Fibroblast of skin of right quadriceps (primary cell): Measurements from ENCODE around the gene NUP214.
"Not testable (repeated sequence)": the region's sequence is repeated elsewhere in the genome, so short reads cannot be mapped to it uniquely, and the experiment has no call there.

Experiments
- DNase-seq: peaks from one replicate; pipeline ENCODE4 v3.0.0-alpha.2; 2013

NUP214 gene

DNA sequence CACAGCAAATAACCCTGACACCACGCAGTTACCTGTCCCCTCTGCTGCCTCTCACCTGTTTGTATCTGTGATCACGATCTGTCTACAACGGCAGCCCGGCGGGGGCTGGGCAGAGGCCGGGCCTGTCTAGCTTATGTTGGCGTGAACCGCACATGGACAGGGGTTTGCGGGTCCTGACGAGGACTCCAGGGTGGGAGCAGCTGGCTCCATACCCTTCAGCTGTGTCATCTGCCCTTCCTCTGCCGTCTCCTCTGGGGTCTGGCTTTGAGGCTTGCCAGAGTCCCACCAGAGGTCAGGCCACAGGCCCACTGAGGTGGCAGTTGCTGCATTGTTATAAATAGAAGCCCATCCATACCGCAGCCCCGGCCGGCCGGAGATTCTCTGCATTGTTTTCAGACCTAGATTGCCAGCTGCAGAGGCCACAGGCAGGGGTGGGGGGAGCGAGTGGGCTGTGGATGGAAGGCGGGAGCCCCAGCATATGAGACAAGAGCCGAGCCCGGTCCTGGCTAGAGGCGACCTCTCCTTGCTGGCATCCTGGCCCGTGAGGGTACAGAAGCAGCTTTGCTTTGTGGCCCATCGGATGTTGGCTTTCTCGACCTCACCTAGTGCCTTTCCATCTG, 113.1 kb downstream of the NUP214 start:
- peak; percentile 30 for DNase-seq

DNA sequence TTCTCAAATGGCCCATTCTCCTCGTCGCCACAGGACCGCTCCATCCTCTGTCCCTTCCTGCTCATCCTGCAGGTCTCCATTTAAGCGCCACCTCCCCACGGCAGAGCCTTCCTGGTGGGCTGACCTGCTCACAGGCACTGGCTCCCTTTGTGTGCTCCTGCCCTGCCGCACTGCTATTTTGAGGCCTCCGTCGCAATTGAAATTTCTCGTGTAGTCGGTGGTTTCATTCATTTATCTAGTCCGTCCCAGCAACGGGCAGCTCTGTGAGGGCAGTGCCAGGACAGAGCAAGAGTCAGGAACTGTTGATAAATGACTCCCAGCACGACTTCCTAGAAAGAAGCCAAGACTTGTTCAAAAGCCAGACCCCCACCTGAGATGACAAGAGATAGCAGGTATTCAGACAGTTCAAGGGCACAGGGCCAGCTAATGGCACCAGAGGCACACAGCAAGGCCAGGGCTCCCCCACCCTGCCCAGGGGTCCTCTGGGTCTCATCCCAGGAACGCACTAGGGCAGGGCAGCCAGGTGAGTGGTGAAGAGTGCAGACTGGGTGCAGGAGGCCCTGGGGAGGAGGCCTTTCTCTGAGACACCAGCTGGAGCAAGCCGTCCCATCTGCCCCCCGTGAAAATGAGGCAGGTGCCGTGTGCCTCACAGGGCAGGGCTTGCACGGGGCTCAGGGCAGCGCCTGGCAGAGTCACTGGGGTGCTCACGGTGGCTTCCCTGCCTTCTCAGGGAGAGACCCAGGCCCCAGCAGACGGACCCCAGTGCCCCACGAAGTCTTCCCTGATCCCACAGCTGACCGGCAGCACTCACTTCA, 114.0 kb downstream of the NUP214 start:
- no peak for DNase-seq

DNA sequence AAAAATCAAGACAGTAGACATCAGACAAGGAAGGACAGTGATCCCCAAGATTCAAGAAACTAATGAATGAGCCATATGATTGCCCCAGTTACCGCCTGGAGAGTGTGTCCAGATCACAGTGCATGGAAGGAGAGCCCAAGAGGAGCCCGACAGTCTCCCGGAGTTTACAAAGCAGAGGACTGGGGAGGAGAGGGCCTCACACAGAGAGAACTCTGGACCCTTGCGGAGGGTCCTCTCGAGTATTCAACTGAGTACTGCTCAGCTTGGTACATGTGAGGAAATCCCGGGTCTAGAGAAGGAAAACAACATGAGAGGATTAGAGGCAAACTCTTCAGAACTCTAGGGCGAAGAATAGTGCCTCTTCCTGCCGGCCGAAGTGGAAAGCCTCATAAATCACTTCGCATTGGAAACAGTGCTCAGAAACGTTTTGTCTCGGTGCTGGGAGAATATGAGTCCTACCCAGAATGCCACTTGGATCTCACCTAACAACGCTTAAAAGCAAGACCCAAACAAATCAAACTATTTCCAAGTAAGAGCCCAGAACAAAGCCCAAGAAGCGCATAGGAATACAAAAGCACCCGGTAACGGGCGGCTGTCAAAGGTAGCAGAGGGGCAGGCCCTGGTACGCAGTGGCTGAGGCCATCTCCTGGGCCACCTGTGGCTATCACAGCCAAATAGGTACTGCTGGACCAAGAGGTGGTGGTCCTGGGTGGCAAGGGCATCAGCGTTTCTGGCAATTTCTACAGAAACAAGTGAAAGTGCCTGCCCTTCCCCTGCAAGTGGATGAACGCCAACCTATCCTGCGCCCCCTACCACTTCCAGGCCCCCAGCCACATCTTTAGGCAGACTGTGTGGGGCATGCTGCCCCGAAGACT, 114.9 kb downstream of the NUP214 start:
- no peak for DNase-seq

DNA sequence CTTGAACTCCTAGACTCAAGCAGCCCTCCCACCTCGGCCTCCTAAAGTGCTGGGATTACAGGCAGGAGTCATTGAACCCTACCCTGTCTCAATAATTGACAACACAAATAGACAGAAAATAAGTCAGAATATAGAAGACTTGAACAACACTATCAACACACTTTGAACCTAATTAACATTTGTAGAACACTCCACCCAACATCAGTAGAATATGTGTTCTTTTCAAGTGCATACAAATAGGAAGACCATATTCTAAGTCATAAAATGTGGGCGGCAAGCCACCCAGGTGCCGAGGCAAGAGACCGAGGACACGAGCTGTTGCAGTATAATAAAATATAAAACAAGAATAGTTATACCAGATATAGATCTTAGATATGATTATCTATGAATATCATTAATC, 118.9 kb downstream of the NUP214 start:
- not testable (repeated sequence) for DNase-seq

DNA sequence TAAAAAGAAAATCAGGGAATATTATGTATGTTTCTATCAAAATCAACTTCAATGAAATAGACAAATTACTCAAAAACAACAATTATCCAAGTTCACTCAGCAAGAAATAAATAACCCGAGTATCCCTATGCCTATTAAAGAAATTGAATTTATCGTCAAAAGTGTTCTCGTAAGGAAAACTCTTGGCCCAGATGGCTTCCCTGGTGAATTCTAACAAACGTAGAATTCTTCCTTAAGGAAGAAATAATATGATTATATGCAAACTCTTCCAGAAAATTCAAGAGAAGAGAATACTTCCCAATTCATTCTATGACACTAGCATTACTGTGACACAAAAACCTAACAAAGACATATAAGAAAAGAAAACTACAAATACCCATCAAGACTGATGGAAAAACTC, 121.2 kb downstream of the NUP214 start:
- DNase-seq, result no peak

DNA sequence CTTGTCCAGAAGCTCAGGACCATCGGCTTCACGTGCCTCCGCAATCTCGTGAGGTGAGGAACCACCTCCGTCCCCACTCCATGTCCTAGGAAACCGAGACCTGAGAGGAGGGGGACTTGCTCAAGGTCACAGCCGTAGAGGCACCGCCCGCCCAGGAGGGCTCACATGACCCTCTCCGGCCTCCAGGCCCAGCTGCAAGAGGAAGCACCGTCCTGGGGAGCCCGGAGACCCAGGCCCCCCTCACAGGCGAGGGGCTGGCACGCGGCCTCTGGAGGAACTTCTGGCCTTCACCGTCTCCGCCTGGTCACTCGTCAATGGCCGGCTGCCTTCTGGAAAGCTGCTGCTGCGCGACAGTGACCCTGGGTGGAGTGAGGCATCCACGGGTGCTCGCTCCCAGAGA, 126.7 kb downstream of the NUP214 start:
- DNase-seq, result no peak

DNA sequence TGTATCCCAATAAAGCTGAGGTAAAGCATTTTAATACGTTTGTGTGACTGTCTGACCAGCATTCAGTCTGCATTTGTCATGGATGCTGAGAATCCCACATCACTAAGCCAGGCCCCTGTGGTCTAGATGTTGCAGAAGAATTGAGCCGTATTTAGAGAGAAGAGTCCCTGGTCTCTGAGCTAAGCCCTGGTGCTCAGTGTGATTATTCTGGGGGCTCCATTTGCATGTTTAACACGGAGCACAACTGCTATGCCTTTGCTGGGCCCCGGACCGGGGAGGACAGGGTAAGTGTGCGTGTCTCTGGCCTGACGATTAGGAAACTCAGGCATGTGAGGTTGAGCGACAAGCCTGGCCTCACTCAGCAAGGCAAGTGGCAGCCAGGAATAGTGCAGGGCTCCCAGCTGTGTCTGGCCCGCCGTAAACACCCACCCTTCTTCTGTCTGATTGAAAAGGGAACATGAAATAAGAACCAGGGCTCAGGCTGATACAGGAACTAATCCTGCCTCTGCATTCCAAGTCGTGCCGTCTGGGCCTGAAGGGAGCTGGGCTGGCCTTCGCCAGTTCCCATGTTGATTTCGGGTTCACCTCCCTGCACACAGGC, 128.6 kb downstream of the NUP214 start:
- DNase-seq, result peak; percentile 64

DNA sequence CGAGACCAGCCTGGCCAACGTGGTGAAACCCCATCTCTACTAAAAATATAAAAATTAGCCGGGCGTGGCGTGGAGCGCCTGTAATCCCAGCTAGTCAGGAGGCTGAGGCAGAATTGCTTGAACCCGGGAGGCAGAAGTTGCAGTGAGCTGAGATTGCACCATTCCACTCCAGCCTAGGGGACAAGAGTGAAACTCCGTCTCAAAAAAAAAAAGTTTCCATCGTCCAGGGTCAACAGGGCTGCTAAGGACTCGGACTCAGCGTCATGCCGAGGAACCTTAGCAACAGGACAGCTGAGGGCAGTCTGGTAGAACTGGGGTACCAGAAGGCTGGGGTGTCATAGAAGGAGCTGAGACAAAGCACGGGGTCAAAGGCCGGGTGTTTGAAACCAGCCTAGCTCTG, 129.2 kb downstream of the NUP214 start:
- no peak for DNase-seq

DNA sequence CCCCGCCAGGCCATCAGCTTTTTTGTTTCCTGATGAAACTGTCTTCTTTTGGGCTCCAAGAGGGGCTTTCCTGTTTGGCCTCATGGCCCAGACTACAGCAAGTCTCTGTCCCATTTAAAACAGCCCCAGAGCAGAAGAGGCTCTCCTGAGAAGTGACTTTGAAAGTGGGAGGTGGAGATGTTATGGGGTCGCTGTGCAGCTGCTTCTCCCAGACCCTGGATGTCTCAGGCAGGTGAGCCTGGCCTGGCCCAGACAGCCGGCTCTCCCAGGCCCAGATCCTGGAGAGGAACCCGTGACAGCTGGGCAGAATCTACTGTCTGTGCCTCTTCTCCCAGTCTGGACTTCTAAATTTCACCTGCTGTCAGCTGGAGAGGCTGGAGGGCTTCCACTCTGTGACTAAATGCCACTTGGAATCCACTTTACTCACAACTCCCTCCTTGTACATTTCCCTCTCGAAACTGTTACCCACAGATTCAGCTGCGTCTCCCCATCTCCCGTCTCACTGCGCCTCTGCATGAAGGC, 130.4 kb downstream of the NUP214 start:
- DNase-seq, result no peak

DNA sequence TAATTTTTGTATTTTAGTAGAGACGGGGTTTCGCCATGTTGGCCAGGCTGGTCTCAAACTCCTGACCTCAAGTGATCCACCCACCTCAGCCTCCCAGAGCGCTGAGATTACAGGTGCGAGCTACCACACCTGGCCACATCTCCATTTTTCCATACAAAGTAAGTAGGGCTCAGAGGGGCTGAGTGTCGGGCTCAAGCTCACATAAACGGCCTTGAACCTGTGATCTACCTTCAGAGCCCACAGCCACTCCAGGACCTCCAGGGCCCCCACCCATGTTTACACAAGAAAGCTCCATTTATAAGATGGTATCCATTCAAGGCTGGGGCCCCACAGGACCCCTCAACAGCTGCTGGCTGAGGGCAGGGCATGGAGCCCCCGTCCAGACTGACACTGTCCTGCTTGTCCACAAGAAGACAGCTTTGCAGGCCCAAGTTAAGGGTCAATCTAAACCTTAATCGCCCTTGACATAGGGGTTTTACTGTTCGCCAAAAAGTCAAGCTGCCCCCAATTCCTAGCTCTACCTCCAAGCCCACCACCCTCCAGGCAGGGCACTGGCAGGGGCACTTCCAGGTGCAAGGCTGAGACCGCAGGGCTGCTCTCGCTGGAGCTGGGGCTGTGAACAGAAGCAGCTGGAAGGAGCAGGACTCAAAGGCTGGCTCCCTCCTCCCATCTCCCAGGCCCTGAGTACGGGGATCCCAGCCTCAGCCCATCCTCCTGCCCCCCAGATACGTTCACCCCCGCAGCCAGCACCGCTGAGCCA, 132.1 kb downstream of the NUP214 start:
- DNase-seq, result no peak

DNA sequence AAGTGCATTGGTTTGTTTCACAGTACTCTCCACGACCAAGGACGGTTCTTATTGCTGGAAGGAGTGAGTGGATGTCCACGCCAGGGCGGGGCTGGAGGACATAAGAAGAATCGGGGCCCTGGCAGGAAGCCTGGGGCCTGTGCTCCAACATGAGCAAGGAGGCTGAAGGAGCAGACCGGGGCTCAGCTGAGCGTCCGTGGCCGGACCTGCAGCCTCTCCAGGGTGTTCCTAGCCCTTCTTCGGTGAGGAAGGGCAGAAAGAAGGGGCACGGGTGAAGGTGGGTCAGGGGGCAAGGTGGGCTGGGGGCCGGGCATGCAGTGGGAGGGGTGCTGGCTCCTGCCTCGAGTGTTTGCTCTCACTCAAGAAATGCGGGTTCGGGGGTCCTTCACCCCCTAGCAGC, 132.8 kb downstream of the NUP214 start:
- no peak for DNase-seq

DNA sequence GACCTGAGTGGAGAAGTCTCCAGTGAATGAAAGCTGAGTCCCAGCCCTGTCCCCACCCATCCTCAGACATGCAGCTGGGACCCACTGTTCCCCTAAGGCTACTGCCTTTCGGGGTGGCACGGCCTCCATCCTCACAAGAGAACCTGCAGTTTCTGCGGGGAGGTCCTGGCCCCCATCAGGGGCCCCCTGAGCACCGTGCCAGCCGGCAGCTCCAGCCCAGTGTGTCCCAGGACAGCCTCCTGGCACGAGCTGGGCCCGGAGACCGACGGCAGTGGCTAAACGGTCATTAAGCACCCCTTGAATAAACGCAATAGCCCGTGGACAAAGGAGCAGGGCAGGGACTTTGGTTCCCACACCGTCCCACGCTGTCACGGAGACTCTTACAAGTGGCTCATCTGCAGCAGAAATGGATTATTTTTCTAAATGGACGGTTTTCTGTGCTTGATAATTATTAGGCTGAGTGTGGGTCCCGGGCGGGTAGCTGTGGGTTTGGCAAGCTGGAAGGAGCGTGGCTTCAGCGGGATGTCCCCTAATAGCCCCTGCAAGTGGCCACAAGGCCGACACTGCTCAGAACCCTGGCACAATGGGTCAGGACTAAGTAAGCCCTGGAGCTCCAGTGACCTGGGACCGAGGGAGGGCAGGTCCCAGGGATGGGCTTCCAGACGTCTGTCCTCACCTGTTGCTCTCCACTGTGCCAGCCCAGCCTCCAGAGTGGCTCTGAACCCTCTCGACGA, 133.5 kb downstream of the NUP214 start:
- no peak for DNase-seq

DNA sequence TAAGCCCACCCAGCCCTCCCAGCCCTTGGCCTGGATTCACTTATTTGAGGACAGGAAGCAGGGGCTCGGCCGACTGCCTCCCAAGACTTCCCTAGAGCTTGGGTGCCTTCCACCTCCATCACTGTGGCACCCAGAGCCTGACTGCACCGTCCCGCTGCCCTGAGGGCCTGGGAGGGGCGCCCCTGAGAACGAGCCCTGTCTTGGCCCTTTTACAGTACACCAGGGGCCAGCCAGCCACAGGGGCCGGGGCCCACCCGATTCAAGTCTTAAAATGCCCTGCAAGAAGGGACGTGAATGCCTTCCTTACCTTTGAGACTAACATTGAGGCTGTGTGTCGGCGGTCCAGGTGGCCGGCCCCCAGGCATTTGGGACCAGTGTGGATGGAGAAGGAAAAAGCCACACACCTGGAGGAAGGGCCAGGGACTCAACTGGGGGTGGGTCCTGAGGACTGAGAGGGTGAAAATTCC, 134.1 kb downstream of the NUP214 start:
- no peak for DNase-seq

DNA sequence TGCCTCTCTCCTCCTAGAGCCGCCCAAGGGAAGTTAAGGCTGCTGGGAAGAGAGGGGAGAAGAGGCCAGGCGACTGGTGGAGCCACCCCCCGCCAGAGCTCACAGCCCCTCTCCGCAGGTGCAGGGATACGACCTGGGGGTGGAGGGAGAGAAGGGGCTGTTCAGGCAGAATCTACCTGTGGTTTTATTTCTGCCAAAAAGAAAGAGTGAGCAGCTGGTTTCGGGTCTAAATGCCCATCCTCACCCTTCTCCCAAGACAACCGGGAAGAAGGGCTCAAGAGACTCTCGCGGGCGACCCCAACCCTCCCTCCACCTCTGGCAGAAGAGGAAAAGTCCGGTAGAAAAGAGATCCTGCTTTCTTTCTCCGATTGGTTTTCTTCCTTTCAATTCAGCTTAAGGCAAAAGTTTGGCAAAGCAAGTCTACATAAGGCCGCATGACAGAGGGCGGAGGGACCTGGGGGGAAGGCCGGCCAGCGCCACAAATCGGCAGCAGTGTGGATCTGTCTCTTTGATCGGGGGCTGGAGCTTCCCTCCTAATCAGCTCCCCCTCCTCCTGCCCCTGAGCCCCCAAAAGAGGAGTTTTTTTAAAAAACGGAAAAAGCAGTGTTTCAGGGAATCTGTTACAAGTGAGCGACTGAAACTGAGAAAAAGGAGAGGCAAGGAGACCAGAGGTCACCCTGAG, 134.7 kb downstream of the NUP214 start:
- no peak for DNase-seq

DNA sequence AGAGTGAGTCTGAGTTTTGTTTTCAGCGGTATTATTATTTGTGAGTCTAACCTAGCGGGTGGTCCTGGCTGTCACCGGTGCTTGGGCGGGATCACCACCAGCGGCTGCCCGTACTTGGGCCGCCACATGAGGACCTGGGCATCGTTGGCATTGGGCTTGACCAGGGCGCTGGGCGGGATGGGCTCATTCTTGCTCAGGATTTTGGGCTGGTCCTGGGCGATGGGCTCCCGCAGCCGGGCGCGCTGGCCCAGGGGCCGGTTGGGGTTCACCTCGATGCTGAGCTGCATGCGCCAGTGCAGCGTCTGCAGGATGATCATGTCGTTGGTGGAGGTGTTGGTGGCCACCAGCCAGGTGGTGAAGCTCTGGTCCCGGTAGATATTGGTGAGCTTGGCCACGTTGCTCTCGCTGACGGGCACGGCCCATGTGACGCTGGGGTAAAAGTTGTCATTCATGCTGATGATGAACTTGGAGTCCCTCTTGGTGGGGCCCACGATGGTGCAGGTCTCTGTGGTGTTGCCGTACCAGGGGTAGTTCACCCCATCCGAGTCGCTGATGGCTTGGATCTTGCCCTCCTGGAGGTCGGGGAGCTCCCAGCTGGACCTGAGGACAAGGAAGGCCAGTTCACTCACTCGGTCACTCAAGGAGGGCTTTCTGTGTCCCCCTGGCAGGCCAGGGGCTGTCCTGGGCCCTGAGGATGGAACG, 135.5 kb downstream of the NUP214 start:
- DNase-seq, result no peak

DNA sequence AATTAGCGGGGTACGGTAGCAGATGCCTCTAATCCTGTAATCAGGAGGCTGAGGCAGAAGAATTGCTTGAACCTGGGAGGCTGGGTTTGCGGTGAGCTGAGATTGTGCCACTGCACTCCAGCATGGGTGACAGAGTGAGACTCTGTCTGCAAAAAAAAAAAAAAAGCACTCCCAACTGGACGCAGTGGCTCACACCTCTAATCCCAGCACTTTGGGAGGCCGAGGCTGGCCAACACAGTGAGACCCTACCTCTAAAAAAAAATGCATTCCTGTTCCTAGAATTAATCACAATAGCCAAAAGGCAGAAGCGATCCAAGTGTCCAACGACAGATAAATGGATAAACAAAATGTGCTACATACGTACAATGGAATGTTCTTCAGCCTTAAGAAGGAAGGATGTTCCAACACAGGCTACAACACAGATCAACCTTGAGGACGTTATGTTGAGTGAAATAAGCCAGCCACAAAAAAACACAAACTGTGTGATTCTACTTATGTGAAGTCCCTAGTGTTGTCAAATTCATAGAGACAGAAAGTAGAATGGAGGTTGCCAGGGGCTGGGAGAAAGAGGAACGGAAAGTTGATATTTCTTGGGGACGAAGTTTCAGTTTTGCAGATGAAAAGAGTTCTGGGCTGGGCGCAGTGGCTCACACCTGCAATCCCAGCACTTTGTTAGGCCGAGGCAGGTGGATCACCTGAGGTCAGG, 137.1 kb downstream of the NUP214 start:
- no peak for DNase-seq

DNA sequence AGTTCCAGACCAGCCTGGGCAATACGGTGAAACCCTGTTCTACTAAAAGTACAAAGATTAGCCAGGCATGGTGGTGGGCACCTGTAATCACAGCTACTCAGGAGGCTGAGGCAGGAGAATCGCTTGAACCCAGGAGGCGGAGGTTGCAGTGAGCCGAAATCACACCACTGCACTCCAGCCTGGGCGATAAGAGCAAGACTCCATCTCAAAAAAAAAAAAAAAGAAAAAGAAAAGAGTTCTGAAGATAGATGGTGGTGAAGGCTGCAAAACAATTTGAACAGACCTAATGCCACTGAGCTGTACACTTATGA, 137.6 kb downstream of the NUP214 start:
- not testable (repeated sequence) for DNase-seq

DNA sequence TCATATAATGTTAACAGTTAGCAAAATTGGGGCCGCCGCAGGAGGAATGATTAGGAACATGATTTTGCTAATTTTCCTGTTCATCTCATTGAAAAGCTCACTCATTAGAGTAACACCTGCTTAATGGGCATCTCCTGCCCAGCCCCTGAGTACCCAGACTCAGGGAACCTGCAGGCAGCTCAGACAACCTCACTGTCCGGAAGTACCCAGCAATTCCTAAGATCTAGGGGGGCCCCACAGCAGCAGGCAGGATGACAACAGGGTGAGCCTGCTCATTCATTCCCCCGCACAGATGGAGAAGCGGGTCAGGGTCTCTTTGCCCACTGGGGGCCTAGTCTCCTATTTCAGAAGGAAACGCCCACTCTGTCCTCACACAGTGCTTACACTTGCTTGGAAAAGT, 138.3 kb downstream of the NUP214 start:
- no peak for DNase-seq

DNA sequence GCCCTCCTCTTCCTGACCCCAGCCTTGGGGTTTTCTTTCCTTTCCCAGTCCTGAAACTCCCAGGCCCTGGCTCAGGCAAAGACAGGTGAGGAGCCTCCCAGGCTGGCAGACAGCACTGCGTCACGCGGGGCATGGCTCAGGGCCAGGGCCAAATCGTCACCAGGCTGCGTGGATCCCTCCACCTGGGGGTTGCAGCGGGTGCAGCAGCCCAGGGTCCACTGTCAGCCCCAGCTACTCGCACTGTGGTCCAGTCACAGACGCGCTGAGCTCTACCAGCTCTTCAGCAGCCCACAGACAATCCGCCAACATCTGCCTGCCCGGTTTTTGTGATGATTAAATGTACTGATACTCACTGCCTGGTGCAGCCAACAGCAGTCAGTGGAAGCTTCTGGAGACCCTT, 138.8 kb downstream of the NUP214 start:
- no peak for DNase-seq
